CD4-positive, alpha-beta memory T cell (primary cell): ENCODE data around the gene KRTAP4-6. TPM values are rescaled to one million over a fixed set of nuclear protein-coding genes. Genes with fewer than 3 reads are reported as not detected.
"Not testable (repeated sequence)": the region's sequence is repeated elsewhere in the genome, so short reads cannot be mapped to it uniquely, and the experiment has no call there.

Source experiments
- CTCF ChIA-PET: fragments of 350-600 bp; sonication (Branson Sonifier 250); formaldehyde crosslinking; loops from one replicate; lab custom pipeline; 2021; ENCODE audit warnings: inconsistent platforms; ENCODE audit not compliant: partially characterized antibody; lab: Charles Lee
- POLR2A ChIA-PET: fragments of 350-600 bp; sonication (Branson Sonifier 250); formaldehyde crosslinking; loops from one replicate; lab custom pipeline; 2021; ENCODE audit not compliant: partially characterized antibody; lab: Charles Lee
- DNase-seq, 5 donors: peaks; one replicate each; pipeline versions ENCODE4 v3.0.0 to v3.0.0-alpha.2; 2020 to 2022; ENCODE audit warnings: mixed read lengths in 1 of 5
- H3K27ac ChIP-seq: one replicate; pipeline ENCODE4 v1.7.0; 2013; ENCODE audit warnings: low read depth, low read length
- H3K27me3 ChIP-seq: 2 replicates; pipeline ENCODE4 v1.7.0; 2013; ENCODE audit warnings: mild to moderate bottlenecking, low read length, moderate library complexity; ENCODE audit not compliant: insufficient read depth
- H3K36me3 ChIP-seq: 2 replicates; pipeline ENCODE4 v1.7.0; 2013; ENCODE audit warnings: mild to moderate bottlenecking, low read length, moderate library complexity; ENCODE audit not compliant: insufficient read depth
- H3K4me1 ChIP-seq: 2 replicates; pipeline ENCODE4 v1.7.0; 2013; ENCODE audit warnings: mild to moderate bottlenecking, low read length, moderate library complexity; ENCODE audit not compliant: insufficient read depth
- H3K4me3 ChIP-seq, 2 donors: one replicate each; pipeline ENCODE4 v1.7.0; 2013; ENCODE audit warnings: low read length in 2 of 2, mild to moderate bottlenecking in 1 of 2
- H3K9me3 ChIP-seq, 2 donors: one replicate each; pipeline ENCODE4 v1.7.0; 2013; ENCODE audit warnings: low read length in 2 of 2, control low read depth in 1 of 2; ENCODE audit not compliant: control insufficient read depth in 1 of 2
- H3K27ac Mint-ChIP-seq, 7 donors: one replicate each; pipeline ENCODE4 v1.8.0; 2020 to 2021; ENCODE audit warnings: mixed read lengths in 7 of 7, mild to moderate bottlenecking in 6 of 7, inconsistent platforms in 3 of 7, moderate library complexity in 3 of 7
- H3K27me3 Mint-ChIP-seq, 2 donors: one replicate each; pipeline ENCODE4 v1.8.0; 2020 to 2021; ENCODE audit warnings: mixed read lengths in 2 of 2
- H3K36me3 Mint-ChIP-seq, 2 donors: one replicate each; pipeline ENCODE4 v1.8.0; 2020 to 2021; ENCODE audit warnings: mixed read lengths in 2 of 2, inconsistent platforms in 1 of 2, mild to moderate bottlenecking in 1 of 2
- H3K4me1 Mint-ChIP-seq, 4 donors: one replicate each; pipeline ENCODE4 v1.8.0; 2020 to 2021; ENCODE audit warnings: mixed read lengths in 4 of 4, mild to moderate bottlenecking in 1 of 4
- H3K4me3 Mint-ChIP-seq, 8 donors: one replicate each; pipeline ENCODE4 v1.8.0; 2020 to 2021; ENCODE audit warnings: mixed read lengths in 8 of 8, mild to moderate bottlenecking in 7 of 8, moderate library complexity in 6 of 8, inconsistent platforms in 3 of 8
- H3K9me3 Mint-ChIP-seq, 8 donors: one replicate each; pipeline ENCODE4 v1.8.0; 2020 to 2021; ENCODE audit warnings: mixed read lengths in 8 of 8, mild to moderate bottlenecking in 5 of 8, inconsistent platforms in 3 of 8, moderate library complexity in 1 of 8
- intact Hi-C: fragments of 100-400 bp; cut with micrococcal nuclease; formaldehyde crosslinking; loops from one replicate; pipeline ENCODE4 v1.15.1; 2023
- polyA plus RNA-seq, 2 donors: library from polyadenylated mRNA; unstranded; fragments of 300-500 nt; fragmentation: Illumina TruSeq; gene quantifications; one replicate each; pipeline ENCODE4 v1.2.3, GENCODE V29; 2021
- total RNA-seq, 2 experiments: library from RNA; stranded (reverse); gene quantifications; one replicate each; pipeline ENCODE4 v1.2.3, GENCODE V29; 2021

KRTAP4-6 gene
- not detected for total RNA-seq
- under 1 TPM in 1 of 2 donors, not detected in 1; 0.24 TPM for polyA plus RNA-seq

GRCh38 chr17:41140360-41141131 lies at the start of gene KRTAP4-6:
KRTAP4-6 (minus strand) TSS chr17:41140544; CDS start chr17:41140487, 57 bp downstream.
- peaks cover 5 to 46% (median 30%) of the 10 kb centered on the region in 8 donors for H3K9me3 Mint-ChIP-seq

GRCh38 chr17:41189837-41190318 lies 49.5 kb upstream of the KRTAP4-6 start, which contains the start of gene KRTAP9-1:
KRTAP9-1 (plus strand) TSS chr17:41189887; CDS start chr17:41189887, 0 bp downstream.
- H3K4me3 ChIP-seq, H3K9me3 ChIP-seq, intact Hi-C loops, H3K4me3 Mint-ChIP-seq, H3K9me3 Mint-ChIP-seq, H3K36me3 Mint-ChIP-seq, DNase-seq, POLR2A ChIA-PET, H3K27ac Mint-ChIP-seq, H3K27ac ChIP-seq, H3K4me1 ChIP-seq, CTCF ChIA-PET, H3K27me3 ChIP-seq, H3K36me3 ChIP-seq, H3K4me1 Mint-ChIP-seq: not testable (repeated sequence)
- H3K27me3 Mint-ChIP-seq: peaks cover 9 to 27% of the 10 kb centered on the region in 2 donors

More at GRCh38 chr17:41140360-41141131, at the start of gene KRTAP4-6:
- DNase-seq: no peak
- H3K27ac Mint-ChIP-seq: peak within 1 kb of the TSS in 1 of 7 donors; percentile 4
- peaks cover 5 to 6% of the 10 kb centered on the region in 2 donors for H3K27me3 Mint-ChIP-seq
- ChIA-PET POLR2A (interaction anchor here (0.7 to 1.2 kb wide), 3 partner anchors 10 to 168 kb away, joined by 3 read pairs; partner anchors contain the start of gene KRTAP4-2), CTCF (interaction anchor here (0.6 to 0.8 kb wide), 2 partner anchors 10 to 182 kb away, joined by 3 read pairs; no protein-coding TSS in a partner anchor)
- H3K27ac ChIP-seq: no peak within 1 kb of the TSS
- H3K4me1 Mint-ChIP-seq: peaks cover 0 to 11% (median 2%) of the 10 kb centered on the region in 4 donors
- no peak within 1 kb of the TSS for H3K4me3 Mint-ChIP-seq
- no peaks in the 10 kb centered on the region for H3K4me1 ChIP-seq
- no peak within 1 kb of the TSS for H3K4me3 ChIP-seq
- H3K36me3 ChIP-seq: no peaks in the 10 kb centered on the region
- intact Hi-C loops: no loop called here
- peaks cover 10 to 24% of the 10 kb centered on the region in 2 donors for H3K36me3 Mint-ChIP-seq
- H3K9me3 ChIP-seq: no peaks in the 10 kb centered on the region
- H3K27me3 ChIP-seq: no peaks in the 10 kb centered on the region

GRCh38 chr17:41186872-41187271 lies 46.5 kb upstream of the KRTAP4-6 start:
- Histone ChIP-seq H3K4me1 (no peaks in the 10 kb centered on the region), H3K9me3 (no peaks in the 10 kb centered on the region), H3K4me3 (no peak overlapping the region), H3K36me3 (no peaks in the 10 kb centered on the region), H3K27ac (no peak overlapping the region), H3K27me3 (no peaks in the 10 kb centered on the region)
- H3K4me3 Mint-ChIP-seq: no peak overlapping the region
- no peaks in the 10 kb centered on the region for H3K36me3 Mint-ChIP-seq
- peaks cover 9 to 32% of the 10 kb centered on the region in 2 donors for H3K27me3 Mint-ChIP-seq
- H3K9me3 Mint-ChIP-seq: peaks cover 0 to 5% (median 0%) of the 10 kb centered on the region in 8 donors
- no peak overlapping the region for H3K27ac Mint-ChIP-seq
- intact Hi-C loops: no loop called here
- DNase-seq: no peak
- POLR2A ChIA-PET: no interaction called here
- no peaks in the 10 kb centered on the region for H3K4me1 Mint-ChIP-seq
- CTCF ChIA-PET: no interaction called here

GRCh38 chr17:41185001-41185400 lies 44.7 kb upstream of the KRTAP4-6 start:
- Mint-ChIP-seq H3K27ac (no peak overlapping the region), H3K4me3 (no peak overlapping the region), H3K4me1 (no peaks in the 10 kb centered on the region), H3K9me3 (peaks cover 0 to 5% (median 0%) of the 10 kb centered on the region in 8 donors), H3K27me3 (peaks cover 3 to 18% of the 10 kb centered on the region in 2 donors), H3K36me3 (no peaks in the 10 kb centered on the region)
- Histone ChIP-seq H3K9me3 (no peaks in the 10 kb centered on the region), H3K27me3 (no peaks in the 10 kb centered on the region), H3K27ac (no peak overlapping the region), H3K4me1 (no peaks in the 10 kb centered on the region), H3K36me3 (no peaks in the 10 kb centered on the region), H3K4me3 (no peak overlapping the region)
- DNase-seq: no peak
- intact Hi-C loops: no loop called here
- POLR2A ChIA-PET: no interaction called here
- CTCF ChIA-PET: no interaction called here

- Histone ChIP-seq H3K4me3 (no peak within 1 kb of the TSS), H3K36me3 (no peaks in the 10 kb centered on the region), H3K9me3 (no peaks in the 10 kb centered on the region), H3K27ac (no peak within 1 kb of the TSS), H3K27me3 (no peaks in the 10 kb centered on the region), H3K4me1 (no peaks in the 10 kb centered on the region)
- no peak for DNase-seq
- CTCF ChIA-PET: no interaction called here
- H3K4me1 Mint-ChIP-seq: no peaks in the 10 kb centered on the region
- no peak within 1 kb of the TSS for H3K4me3 Mint-ChIP-seq
- H3K36me3 Mint-ChIP-seq: no peaks in the 10 kb centered on the region
- intact Hi-C loops: no loop called here
- no peak within 1 kb of the TSS for H3K27ac Mint-ChIP-seq
- peaks cover 0 to 5% (median 0%) of the 10 kb centered on the region in 8 donors for H3K9me3 Mint-ChIP-seq
- peaks cover 3 to 18% of the 10 kb centered on the region in 2 donors for H3K27me3 Mint-ChIP-seq
- POLR2A ChIA-PET: no interaction called here
Measured at GRCh38 chr17:41184480-41184961, 44.2 kb upstream of the KRTAP4-6 start, which contains the start of gene KRTAP4-1. KRTAP4-1 (minus strand) TSS chr17:41184911; CDS start chr17:41184854, 57 bp downstream.

GRCh38 chr17:41178843-41179616 lies 38.7 kb upstream of the KRTAP4-6 start:
- CTCF ChIA-PET: no interaction called here
- Histone ChIP-seq H3K27ac (no peak overlapping the region), H3K27me3 (no peaks in the 10 kb centered on the region), H3K9me3 (no peaks in the 10 kb centered on the region), H3K36me3 (no peaks in the 10 kb centered on the region), H3K4me1 (no peaks in the 10 kb centered on the region), H3K4me3 (no peak overlapping the region)
- intact Hi-C loops: no loop called here
- H3K36me3 Mint-ChIP-seq: no peaks in the 10 kb centered on the region
- POLR2A ChIA-PET: interaction anchor here (1.2 kb wide), 1 partner anchor 39 kb away, joined by 3 read pairs; the partner anchor contains the start of gene KRTAP4-6
- peak overlapping the region in 1 of 7 donors; percentile 3 for H3K27ac Mint-ChIP-seq
- DNase-seq: no peak
- peaks cover 0 to 3% of the 10 kb centered on the region in 2 donors for H3K27me3 Mint-ChIP-seq
- peaks cover 0 to 5% (median 0%) of the 10 kb centered on the region in 8 donors for H3K9me3 Mint-ChIP-seq
- H3K4me1 Mint-ChIP-seq: no peaks in the 10 kb centered on the region
- H3K4me3 Mint-ChIP-seq: no peak overlapping the region
